Upper lobe of left lung (tissue), 4 donors: Measurements from ENCODE around the gene IPCEF1.

ENCODE experiments used
- CTCF ChIP-seq, 6 experiments: fragments of 450-650 bp in 4 of 6; fragments of 200-600 bp in 2 of 6; sonication (generic) in 2 of 6; IDR thresholded peaks; one replicate each; pipeline ENCODE4 v1.5.1; 2016 to 2019; ENCODE audit warnings: antibody characterized with exemption in 6 of 6
- EP300 ChIP-seq, 4 donors: sonication (generic); formaldehyde crosslinking; IDR thresholded peaks; one replicate each; pipeline ENCODE4 v1.5.1; 2017; ENCODE audit warnings: antibody characterized with exemption in 4 of 4, control low read depth in 2 of 4

DNA sequence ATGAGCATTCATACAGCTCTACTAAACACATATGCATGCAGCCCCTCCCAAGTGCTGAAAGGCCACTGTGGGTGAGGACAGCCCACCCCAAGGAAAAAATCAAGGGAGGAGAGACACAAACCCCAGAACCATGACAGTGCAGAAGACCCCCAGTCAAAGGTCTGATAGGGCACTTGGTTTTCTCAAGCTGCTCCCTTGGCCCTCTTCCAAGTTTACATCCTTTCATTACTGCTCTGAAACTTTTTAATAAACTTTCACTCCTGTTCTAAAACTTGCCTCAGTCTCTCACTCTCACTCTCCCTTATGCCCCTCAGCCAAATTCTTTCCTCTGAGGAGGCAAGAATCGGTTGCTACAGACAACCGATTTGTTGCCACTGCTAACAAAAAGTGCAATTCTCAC is 24.9 kb downstream of the IPCEF1 start:
- TF ChIP-seq EP300 (IDR thresholded peaks at IDR 0.05) (no peak), CTCF (IDR thresholded peaks at IDR 0.05) (no peak)
